ENCODE data around the gene CHD6. TPM values are rescaled to one million over a fixed set of nuclear protein-coding genes. Genes with fewer than 3 reads are reported as not detected.

Gene CHD6
- total and polyA plus RNA-seq, 5 donors from 2014 or later: 33.4 to 87.4 (median 39.7) TPM

DNA sequence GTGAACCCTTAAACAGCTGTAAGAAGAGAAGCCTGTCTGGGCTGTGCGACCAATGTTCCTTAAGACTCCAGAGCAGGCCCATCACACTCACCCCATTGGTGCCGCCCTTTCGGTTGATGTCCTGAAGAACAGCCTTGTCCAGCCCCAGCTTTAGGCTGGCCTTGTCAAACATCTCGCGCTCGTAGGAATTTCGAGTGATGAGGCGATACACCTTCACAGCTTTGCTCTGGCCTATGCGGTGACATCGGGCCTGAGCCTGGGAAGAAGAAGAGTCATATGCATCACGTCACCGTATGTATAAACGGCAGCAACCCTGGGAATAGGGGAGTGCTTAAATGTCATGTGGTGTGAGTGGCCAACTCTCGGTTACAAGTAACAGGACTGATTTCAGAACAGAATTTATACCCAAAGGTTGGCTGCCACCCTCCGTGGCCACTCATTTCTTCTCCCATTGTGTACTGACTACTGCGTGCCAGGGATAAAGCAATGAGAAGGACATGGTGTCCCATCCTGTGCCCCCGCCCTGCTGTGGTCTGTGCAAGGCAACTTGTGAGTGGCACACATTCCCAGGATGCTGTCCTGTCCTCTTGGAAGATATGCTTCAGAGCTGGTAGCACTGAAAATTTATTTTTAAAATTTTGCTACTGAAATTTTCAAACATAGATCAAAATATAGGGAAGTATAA is 160.9 kb downstream of the CHD6 start:
- H3K9me3 ChIP-seq (ENCODE audit: control insufficient read depth in 2 of 2, low read length in 2 of 2): no peaks in the 10 kb centered on the region
- Mint-ChIP-seq H3K9me3 (no peaks in the 10 kb centered on the region), H3K4me3 (no peak overlapping the region), H3K27me3 (no peaks in the 10 kb centered on the region), H3K27ac (no peak overlapping the region), H3K36me3 (peaks cover 55% of the 10 kb centered on the region), H3K4me1 (no peaks in the 10 kb centered on the region)
- no peaks in the 10 kb centered on the region for H3K4me1 ChIP-seq (ENCODE audit: control insufficient read depth, insufficient read depth, low read length, poor library complexity, severe bottlenecking)
- ATAC-seq (ENCODE audit: low read depth in 2 of 2): no peak
- no peak overlapping the region for H3K4me3 ChIP-seq (ENCODE audit: low read depth, low read length)
- H3K27me3 ChIP-seq (ENCODE audit: control insufficient read depth, insufficient read depth, low read length): no peaks in the 10 kb centered on the region
- peaks cover 55% of the 10 kb centered on the region for H3K36me3 ChIP-seq (ENCODE audit: control insufficient read depth, insufficient read depth, low read length)
- no peak overlapping the region for H3K27ac ChIP-seq (ENCODE audit: insufficient read depth, low read length, poor library complexity, severe bottlenecking)
- no peak for DNase-seq

DNA sequence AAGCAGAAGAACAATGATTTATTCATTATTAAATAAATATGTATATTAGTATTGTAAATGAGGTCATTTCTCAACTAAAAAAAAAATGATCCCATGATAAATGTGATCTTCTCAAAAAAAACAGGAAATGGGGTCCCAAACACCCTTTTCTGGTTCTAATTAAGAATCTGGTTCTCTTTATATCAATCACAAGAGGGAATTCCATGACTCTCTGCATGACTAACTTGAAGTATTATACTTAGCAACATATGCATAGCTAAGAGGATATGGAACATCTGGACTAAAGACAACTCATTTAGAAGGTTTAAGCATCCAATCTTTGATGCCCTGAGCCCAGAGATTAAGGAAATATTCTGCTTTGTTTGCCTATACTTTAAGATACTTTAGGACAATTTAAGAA is 161.8 kb downstream of the CHD6 start:
- Mint-ChIP-seq H3K9me3 (no peaks in the 10 kb centered on the region), H3K36me3 (peaks cover 58% of the 10 kb centered on the region), H3K4me3 (no peak overlapping the region), H3K27ac (no peak overlapping the region), H3K4me1 (no peaks in the 10 kb centered on the region), H3K27me3 (no peaks in the 10 kb centered on the region)
- Histone ChIP-seq H3K27me3 (ENCODE audit: control insufficient read depth, insufficient read depth, low read length) (no peaks in the 10 kb centered on the region), H3K4me3 (ENCODE audit: low read depth, low read length) (no peak overlapping the region), H3K4me1 (ENCODE audit: control insufficient read depth, insufficient read depth, low read length, poor library complexity, severe bottlenecking) (no peaks in the 10 kb centered on the region), H3K9me3 (ENCODE audit: control insufficient read depth in 2 of 2, low read length in 2 of 2) (no peaks in the 10 kb centered on the region), H3K36me3 (ENCODE audit: control insufficient read depth, insufficient read depth, low read length) (peaks cover 62% of the 10 kb centered on the region), H3K27ac (ENCODE audit: insufficient read depth, low read length, poor library complexity, severe bottlenecking) (no peak overlapping the region)
- ATAC-seq (ENCODE audit: low read depth in 2 of 2) (no peak), DNase-seq (no peak)

DNA sequence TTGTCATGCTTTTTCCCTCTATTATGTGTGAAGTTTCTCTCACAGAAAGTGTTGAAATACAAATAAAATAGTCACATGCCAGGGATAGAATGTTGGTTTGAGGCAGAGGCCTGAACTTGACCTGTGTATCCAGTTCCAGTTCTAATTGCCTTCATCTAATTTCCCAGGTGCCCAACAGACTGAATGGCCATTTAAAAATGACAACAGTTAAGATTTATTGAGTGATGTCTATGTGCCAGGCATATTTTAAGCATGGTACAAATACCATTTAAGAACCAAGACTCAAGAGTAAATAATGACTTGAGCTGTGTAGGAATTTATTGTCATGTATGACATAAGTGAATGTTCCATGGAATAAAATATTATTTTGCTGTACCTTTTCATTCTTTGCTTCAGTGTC is 163.9 kb downstream of the CHD6 start:
- no peak overlapping the region for H3K27ac ChIP-seq (ENCODE audit: insufficient read depth, low read length, poor library complexity, severe bottlenecking)

DNA sequence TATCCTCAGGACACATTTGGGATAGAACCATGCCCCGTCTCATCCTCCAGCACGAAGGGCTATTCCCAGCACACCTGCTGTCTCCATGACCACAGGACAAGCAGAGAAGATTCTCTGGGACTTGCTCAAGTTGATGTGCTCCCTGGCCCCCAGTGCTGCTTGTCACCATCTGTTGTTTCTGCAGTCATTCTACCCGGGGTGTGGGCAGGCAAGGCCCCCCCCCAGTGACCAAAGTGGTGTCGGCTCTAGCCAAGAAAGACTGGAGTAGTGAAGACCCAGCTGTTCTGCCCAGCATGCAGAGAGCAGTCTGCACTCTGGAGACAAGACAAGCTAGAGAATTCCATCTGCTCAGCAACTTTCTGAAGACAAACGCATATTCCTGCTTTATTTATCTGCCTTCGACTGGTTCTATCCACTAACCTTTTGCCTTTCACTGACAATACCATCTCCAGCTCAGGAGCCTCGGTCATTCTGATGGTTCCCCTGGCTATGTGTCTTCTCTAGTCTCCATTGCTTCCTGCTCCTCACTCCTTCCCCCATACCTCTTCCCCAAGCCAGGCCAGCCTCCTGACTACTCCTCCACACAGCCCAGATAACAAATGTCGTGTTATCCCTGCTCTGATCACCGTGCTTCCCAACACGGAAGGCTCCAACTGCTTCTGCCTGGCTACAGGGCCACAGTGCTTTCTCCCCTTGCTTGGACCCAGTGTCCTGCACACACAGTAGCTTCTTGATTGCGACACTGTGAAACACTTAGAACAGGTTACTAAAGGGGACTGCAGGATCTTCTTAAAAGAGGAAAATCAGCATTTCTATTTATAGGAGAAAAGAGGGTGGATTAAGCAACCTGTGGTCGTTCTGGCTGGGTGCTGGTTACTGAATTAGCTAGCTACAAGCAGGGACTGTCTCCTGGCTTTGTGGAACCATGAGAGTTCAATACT is 164.9 kb downstream of the CHD6 start:
- Histone ChIP-seq H3K4me3 (ENCODE audit: low read depth, low read length) (no peak overlapping the region), H3K36me3 (ENCODE audit: control insufficient read depth, insufficient read depth, low read length) (peaks cover 88% of the 10 kb centered on the region), H3K27ac (ENCODE audit: insufficient read depth, low read length, poor library complexity, severe bottlenecking) (no peak overlapping the region), H3K4me1 (ENCODE audit: control insufficient read depth, insufficient read depth, low read length, poor library complexity, severe bottlenecking) (no peaks in the 10 kb centered on the region), H3K9me3 (ENCODE audit: control insufficient read depth in 2 of 2, low read length in 2 of 2) (no peaks in the 10 kb centered on the region), H3K27me3 (ENCODE audit: control insufficient read depth, insufficient read depth, low read length) (no peaks in the 10 kb centered on the region)
- no peak overlapping the region for H3K4me3 Mint-ChIP-seq
- H3K27ac Mint-ChIP-seq: peak overlapping the region in 1 of 3 donors; percentile 92
- no peaks in the 10 kb centered on the region for H3K27me3 Mint-ChIP-seq
- ATAC-seq (ENCODE audit: low read depth in 2 of 2) (no peak), DNase-seq (no peak)
- H3K4me1 Mint-ChIP-seq: no peaks in the 10 kb centered on the region
- peaks cover 67% of the 10 kb centered on the region for H3K36me3 Mint-ChIP-seq
- H3K9me3 Mint-ChIP-seq: no peaks in the 10 kb centered on the region

More for the DNA sequence above, 163.9 kb downstream of the CHD6 start:
- Mint-ChIP-seq H3K4me1 (no peaks in the 10 kb centered on the region), H3K36me3 (peaks cover 67% of the 10 kb centered on the region), H3K27ac (no peak overlapping the region), H3K9me3 (no peaks in the 10 kb centered on the region), H3K4me3 (no peak overlapping the region), H3K27me3 (no peaks in the 10 kb centered on the region)
- ATAC-seq (ENCODE audit: low read depth in 2 of 2) (no peak), DNase-seq (no peak)
- H3K4me1 ChIP-seq (ENCODE audit: control insufficient read depth, insufficient read depth, low read length, poor library complexity, severe bottlenecking): no peaks in the 10 kb centered on the region
- peaks cover 83% of the 10 kb centered on the region for H3K36me3 ChIP-seq (ENCODE audit: control insufficient read depth, insufficient read depth, low read length)
- H3K27me3 ChIP-seq (ENCODE audit: control insufficient read depth, insufficient read depth, low read length): no peaks in the 10 kb centered on the region
- H3K4me3 ChIP-seq (ENCODE audit: low read depth, low read length): no peak overlapping the region
- no peaks in the 10 kb centered on the region for H3K9me3 ChIP-seq (ENCODE audit: control insufficient read depth in 2 of 2, low read length in 2 of 2)

DNA sequence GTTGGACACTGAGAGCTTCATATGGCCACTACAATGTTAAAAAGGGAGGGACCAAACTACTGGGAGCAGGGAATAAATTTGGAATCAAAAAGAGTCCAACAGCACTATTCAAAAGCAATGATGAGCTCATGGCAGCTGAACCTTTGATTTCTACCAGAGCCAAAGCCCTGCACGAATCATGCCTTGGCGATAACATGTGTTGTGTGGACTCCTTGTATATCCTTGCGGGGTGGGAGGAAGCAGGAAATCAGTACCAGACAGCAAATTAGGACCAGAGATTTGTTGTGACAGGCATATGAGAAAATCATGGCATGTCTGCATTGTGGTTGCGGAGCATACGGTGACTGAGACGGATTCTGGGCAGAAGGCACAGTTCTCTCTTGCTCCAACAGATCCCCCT is 166.0 kb downstream of the CHD6 start:
- no peak overlapping the region for H3K4me3 Mint-ChIP-seq
- no peaks in the 10 kb centered on the region for H3K9me3 Mint-ChIP-seq
- Histone ChIP-seq H3K9me3 (ENCODE audit: control insufficient read depth in 2 of 2, low read length in 2 of 2) (no peaks in the 10 kb centered on the region), H3K4me3 (ENCODE audit: low read depth, low read length) (no peak overlapping the region), H3K27me3 (ENCODE audit: control insufficient read depth, insufficient read depth, low read length) (no peaks in the 10 kb centered on the region), H3K27ac (ENCODE audit: insufficient read depth, low read length, poor library complexity, severe bottlenecking) (no peak overlapping the region), H3K36me3 (ENCODE audit: control insufficient read depth, insufficient read depth, low read length) (peaks cover 93% of the 10 kb centered on the region), H3K4me1 (ENCODE audit: control insufficient read depth, insufficient read depth, low read length, poor library complexity, severe bottlenecking) (no peaks in the 10 kb centered on the region)
- ATAC-seq (ENCODE audit: low read depth in 2 of 2) (no peak), DNase-seq (no peak)
- H3K27me3 Mint-ChIP-seq: no peaks in the 10 kb centered on the region
- H3K36me3 Mint-ChIP-seq: peaks cover 74% of the 10 kb centered on the region
- no peaks in the 10 kb centered on the region for H3K4me1 Mint-ChIP-seq
- H3K27ac Mint-ChIP-seq: no peak overlapping the region

DNA sequence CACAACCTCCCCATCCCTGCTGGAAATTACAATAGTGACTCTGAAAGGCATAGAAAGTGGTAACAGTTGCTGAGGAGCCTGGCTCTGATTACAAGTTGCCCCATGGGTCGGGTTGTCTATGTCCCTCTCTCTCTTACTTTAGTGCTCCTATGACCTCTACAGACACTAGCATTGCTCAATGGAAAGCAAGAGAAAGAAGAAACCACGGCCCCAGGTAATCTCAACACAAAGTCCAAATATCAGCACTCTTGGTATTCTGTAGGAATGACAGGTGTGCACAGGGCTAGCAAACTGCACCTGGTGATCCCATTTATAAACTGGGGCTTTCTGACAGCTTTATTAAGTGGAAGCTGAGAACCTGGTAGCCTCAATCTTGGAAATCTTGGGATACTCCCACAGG is 171.2 kb downstream of the CHD6 start:
- Mint-ChIP-seq H3K9me3 (no peaks in the 10 kb centered on the region), H3K36me3 (peaks cover 69% of the 10 kb centered on the region), H3K27ac (no peak overlapping the region), H3K4me3 (no peak overlapping the region), H3K27me3 (no peaks in the 10 kb centered on the region), H3K4me1 (peaks cover 0 to 2% (median 0%) of the 10 kb centered on the region in 4 donors)
- DNase-seq: no peak
- H3K27ac ChIP-seq (ENCODE audit: insufficient read depth, low read length, poor library complexity, severe bottlenecking): no peak overlapping the region
- no peaks in the 10 kb centered on the region for H3K27me3 ChIP-seq (ENCODE audit: control insufficient read depth, insufficient read depth, low read length)
- no peaks in the 10 kb centered on the region for H3K9me3 ChIP-seq (ENCODE audit: control insufficient read depth in 2 of 2, low read length in 2 of 2)
- no peak for ATAC-seq (ENCODE audit: low read depth in 2 of 2)
- H3K36me3 ChIP-seq (ENCODE audit: control insufficient read depth, insufficient read depth, low read length): peaks cover 78% of the 10 kb centered on the region
- no peaks in the 10 kb centered on the region for H3K4me1 ChIP-seq (ENCODE audit: control insufficient read depth, insufficient read depth, low read length, poor library complexity, severe bottlenecking)
- H3K4me3 ChIP-seq (ENCODE audit: low read depth, low read length): no peak overlapping the region

DNA sequence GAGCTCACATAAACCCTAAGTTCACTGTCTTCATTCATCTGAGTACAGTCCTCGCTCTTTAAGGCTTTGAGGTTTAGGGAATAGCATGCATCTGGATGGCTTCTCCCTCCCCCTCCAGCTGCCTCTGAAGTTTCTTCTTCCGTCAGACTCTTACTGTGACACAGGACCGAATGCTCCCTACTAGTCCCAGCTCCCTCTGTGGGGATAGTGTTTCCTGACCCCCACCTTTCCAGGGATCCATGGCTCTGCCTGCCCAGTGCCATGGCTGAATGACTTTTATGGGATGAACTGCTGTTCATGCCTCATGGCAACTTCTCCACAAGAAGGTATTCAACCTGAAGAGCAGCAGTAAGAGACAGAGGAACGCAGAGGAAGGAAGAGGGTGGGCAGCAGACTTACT is 171.7 kb downstream of the CHD6 start:
- H3K4me3 Mint-ChIP-seq: no peak overlapping the region
- peaks cover 69% of the 10 kb centered on the region for H3K36me3 Mint-ChIP-seq
- H3K27me3 Mint-ChIP-seq: no peaks in the 10 kb centered on the region
- H3K27ac Mint-ChIP-seq: no peak overlapping the region
- no peaks in the 10 kb centered on the region for H3K9me3 Mint-ChIP-seq
- H3K4me1 ChIP-seq (ENCODE audit: control insufficient read depth, insufficient read depth, low read length, poor library complexity, severe bottlenecking): no peaks in the 10 kb centered on the region
- H3K27ac ChIP-seq (ENCODE audit: insufficient read depth, low read length, poor library complexity, severe bottlenecking): no peak overlapping the region
- H3K4me1 Mint-ChIP-seq: peaks cover 0 to 2% (median 0%) of the 10 kb centered on the region in 4 donors
- H3K9me3 ChIP-seq (ENCODE audit: control insufficient read depth in 2 of 2, low read length in 2 of 2): no peaks in the 10 kb centered on the region
- no peaks in the 10 kb centered on the region for H3K27me3 ChIP-seq (ENCODE audit: control insufficient read depth, insufficient read depth, low read length)
- peaks cover 73% of the 10 kb centered on the region for H3K36me3 ChIP-seq (ENCODE audit: control insufficient read depth, insufficient read depth, low read length)
- ATAC-seq (ENCODE audit: low read depth in 2 of 2) (no peak), DNase-seq (no peak)
- no peak overlapping the region for H3K4me3 ChIP-seq (ENCODE audit: low read depth, low read length)

Data from CD4-positive, CD25-positive, alpha-beta regulatory T cell (primary cell).